ENCODE data around the gene ARL14. TPM values are rescaled to one million over a fixed set of nuclear protein-coding genes. Genes with fewer than 3 reads are reported as not detected.

The ARL14 gene
- total RNA-seq, 1 donor from 2014 or later: not detected

DNA sequence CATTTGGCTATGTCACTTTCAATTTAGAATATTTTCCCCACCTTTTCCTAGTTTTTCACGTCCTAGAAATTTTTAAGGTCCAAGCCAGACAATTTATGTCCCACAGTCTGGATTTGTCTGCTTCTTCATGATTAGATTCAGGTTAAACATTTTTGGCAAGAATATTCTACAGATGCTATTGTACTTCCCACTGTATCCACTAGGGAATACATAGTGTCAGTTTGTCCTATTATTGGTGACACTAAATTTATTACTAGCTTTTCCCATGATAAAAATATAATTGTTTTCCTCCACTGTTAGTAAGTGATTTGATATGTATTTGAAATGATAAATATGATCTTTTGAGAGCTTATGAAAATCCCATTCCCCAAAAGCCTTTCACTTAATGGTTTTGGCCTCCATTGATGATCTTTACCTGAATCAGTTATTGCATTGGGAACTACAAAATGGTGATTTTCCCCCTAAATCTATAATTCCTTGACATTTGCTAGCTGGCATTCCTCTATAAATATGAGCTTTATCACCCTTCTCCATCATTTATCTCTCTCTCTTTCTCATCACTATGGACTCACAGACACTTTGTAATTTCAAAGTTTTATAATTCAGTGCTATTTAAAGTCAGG is 8.3 kb downstream of the ARL14 start:
- Histone ChIP-seq H3K27ac (no peak overlapping the region), H3K9me3 (no peaks in the 10 kb centered on the region), H3K27me3 (no peaks in the 10 kb centered on the region), H3K4me1 (no peaks in the 10 kb centered on the region), H3K36me3 (no peaks in the 10 kb centered on the region), H3K4me3 (no peak overlapping the region)
- DNase-seq (ENCODE audit: extremely low spot score in 2 of 2): no peak
- intact Hi-C loops (cut with DNase I): no loop called here
- TF ChIP-seq POLR2A (IDR thresholded peaks at IDR 0.05): no peak

DNA sequence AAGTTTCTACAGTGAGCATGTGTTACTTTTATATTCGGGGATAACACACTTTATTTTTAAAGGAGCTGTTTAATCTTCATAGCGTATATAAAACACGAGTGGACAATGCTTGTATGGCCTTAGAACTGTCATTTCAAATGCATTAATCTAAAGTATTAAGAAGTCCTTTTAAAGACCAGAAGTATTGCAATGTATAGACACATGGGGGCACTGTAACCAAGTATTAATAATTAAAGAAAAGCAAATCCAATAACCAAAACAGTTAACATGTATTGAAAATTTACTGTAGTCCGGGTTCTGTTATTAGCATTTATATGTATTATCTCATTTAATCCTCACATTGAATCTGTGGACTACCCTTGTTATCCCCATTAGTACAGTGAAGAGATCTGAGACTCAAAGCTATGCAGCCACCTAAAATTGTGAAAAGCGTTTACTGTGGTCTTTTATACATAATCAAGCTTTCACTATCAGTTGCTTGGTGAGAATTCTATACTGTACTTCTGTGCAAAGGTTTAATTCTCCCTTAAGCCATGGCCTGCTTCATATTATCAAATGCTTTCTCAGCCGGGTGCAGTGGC is 10.1 kb downstream of the ARL14 start:
- no peaks in the 10 kb centered on the region for H3K36me3 ChIP-seq
- no peaks in the 10 kb centered on the region for H3K9me3 ChIP-seq
- no peaks in the 10 kb centered on the region for H3K27me3 ChIP-seq
- intact Hi-C loops (cut with DNase I): no loop called here
- no peaks in the 10 kb centered on the region for H3K4me1 ChIP-seq
- H3K4me3 ChIP-seq: no peak overlapping the region
- no peak for DNase-seq (ENCODE audit: extremely low spot score in 2 of 2)
- TF ChIP-seq POLR2A (IDR thresholded peaks at IDR 0.05): no peak
- no peak overlapping the region for H3K27ac ChIP-seq

DNA sequence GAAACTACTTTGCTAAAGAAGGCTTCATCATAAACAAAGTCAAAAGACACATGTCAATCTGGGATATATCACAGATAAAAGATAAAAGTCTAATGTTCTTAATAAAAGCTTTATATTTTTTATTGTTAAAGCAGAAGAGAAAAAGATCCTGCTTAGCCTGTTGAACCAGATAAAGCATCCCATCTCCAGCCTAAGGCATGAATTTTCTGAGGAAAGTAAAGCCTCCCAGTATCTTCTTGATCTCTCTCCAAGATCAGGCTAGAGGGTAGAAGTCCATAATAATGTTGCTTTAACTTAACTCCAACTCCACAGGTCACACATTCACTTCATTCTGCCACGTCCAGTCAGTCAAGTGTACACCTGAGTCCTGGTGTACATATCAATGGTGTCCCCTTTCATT is 14.2 kb downstream of the ARL14 start:
- H3K27ac ChIP-seq: no peak overlapping the region
- H3K36me3 ChIP-seq: no peaks in the 10 kb centered on the region
- intact Hi-C loops (cut with DNase I): no loop called here
- no peak overlapping the region for H3K4me3 ChIP-seq
- TF ChIP-seq POLR2AphosphoS5 (IDR thresholded peaks at IDR 0.05; ENCODE audit: insufficient read depth in 1 of 2, low read depth in 1 of 2) (no peak), POLR2A (IDR thresholded peaks at IDR 0.05) (no peak)
- TF ChIP-seq, protein P1, sequence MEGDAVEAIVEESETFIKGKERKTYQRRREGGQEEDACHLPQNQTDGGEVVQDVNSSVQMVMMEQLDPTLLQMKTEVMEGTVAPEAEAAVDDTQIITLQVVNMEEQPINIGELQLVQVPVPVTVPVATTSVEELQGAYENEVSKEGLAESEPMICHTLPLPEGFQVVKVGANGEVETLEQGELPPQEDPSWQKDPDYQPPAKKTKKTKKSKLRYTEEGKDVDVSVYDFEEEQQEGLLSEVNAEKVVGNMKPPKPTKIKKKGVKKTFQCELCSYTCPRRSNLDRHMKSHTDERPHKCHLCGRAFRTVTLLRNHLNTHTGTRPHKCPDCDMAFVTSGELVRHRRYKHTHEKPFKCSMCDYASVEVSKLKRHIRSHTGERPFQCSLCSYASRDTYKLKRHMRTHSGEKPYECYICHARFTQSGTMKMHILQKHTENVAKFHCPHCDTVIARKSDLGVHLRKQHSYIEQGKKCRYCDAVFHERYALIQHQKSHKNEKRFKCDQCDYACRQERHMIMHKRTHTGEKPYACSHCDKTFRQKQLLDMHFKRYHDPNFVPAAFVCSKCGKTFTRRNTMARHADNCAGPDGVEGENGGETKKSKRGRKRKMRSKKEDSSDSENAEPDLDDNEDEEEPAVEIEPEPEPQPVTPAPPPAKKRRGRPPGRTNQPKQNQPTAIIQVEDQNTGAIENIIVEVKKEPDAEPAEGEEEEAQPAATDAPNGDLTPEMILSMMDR (IDR thresholded peaks at IDR 0.05): no peak
- H3K27me3 ChIP-seq: no peaks in the 10 kb centered on the region
- no peaks in the 10 kb centered on the region for H3K4me1 ChIP-seq
- H3K9me3 ChIP-seq: no peaks in the 10 kb centered on the region
- DNase-seq (ENCODE audit: extremely low spot score in 2 of 2): no peak

DNA sequence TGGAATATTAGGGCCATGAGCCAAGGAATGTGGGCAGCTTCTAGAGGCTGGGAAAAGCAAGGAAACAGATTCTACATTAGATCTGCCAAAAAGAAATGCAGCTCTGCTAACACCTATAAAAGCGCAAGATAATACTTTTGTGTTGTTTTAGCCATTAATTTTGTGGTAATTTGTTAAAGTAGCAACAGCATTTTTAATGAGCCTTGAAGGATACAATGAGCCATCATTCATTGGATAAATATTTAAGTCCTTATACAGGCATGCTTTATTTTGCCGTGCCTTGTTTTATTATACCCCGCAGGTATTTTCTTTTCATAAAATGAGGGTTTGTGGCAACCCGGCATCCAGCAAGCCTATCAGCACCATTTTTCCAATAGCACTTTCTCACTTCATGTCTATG is 15.0 kb downstream of the ARL14 start:
- Histone ChIP-seq H3K27ac (no peak overlapping the region), H3K4me1 (no peaks in the 10 kb centered on the region), H3K9me3 (no peaks in the 10 kb centered on the region), H3K36me3 (no peaks in the 10 kb centered on the region), H3K27me3 (no peaks in the 10 kb centered on the region), H3K4me3 (no peak overlapping the region)
- DNase-seq (ENCODE audit: extremely low spot score in 2 of 2): no peak
- TF ChIP-seq, protein P1 (IDR thresholded peaks at IDR 0.05): no peak
- TF ChIP-seq POLR2AphosphoS5 (IDR thresholded peaks at IDR 0.05; ENCODE audit: insufficient read depth in 1 of 2, low read depth in 1 of 2) (no peak), POLR2A (IDR thresholded peaks at IDR 0.05) (no peak)
- intact Hi-C loops (cut with DNase I): no loop called here

DNA sequence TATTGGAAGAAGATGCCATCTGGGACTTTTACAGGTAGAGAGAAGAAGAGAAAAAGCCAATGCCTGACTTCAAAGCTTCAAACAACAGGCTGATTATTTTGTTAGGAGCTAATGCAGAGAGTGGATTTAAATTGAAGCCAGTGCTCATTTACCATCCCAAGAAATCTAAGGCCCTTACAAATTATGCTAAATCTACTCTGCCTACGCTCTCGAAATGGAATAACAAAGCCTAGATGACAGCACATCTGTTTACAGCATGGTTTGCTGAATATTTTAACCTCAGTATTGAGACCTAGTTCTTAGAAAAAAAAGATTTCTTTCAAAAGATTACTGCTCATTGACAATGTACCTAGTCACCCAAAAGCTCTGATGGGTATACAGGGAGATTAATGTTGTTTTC is 16.2 kb downstream of the ARL14 start:
- Histone ChIP-seq H3K4me3 (no peak overlapping the region), H3K36me3 (no peaks in the 10 kb centered on the region), H3K27me3 (no peaks in the 10 kb centered on the region), H3K4me1 (no peaks in the 10 kb centered on the region), H3K9me3 (no peaks in the 10 kb centered on the region), H3K27ac (no peak overlapping the region)
- intact Hi-C loops (cut with DNase I): no loop called here
- TF ChIP-seq POLR2A (IDR thresholded peaks at IDR 0.05): no peak
- TF ChIP-seq, protein P1 (IDR thresholded peaks at IDR 0.05): no peak
- no peak for TF ChIP-seq POLR2AphosphoS5 (IDR thresholded peaks at IDR 0.05; ENCODE audit: insufficient read depth in 1 of 2, low read depth in 1 of 2)
- DNase-seq (ENCODE audit: extremely low spot score in 2 of 2): no peak

DNA sequence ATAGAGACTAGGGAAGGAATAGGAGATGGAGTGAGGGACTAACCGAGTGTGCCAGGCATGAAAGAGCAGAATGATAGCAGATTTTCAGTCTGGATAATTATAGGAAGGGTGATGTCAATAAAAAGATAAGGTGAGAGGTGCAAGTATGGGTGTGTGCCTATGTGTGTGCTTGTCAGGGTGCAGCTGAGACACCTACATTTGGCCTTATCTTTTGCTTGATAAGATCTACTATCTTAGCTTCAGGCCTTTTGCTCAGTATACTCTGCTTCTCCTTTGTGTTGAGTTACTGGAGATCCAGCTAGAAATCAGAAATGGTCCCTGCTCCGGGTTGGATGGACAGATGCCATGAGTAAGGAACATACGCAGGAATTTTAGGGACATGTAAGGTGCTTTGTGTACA is 17.4 kb downstream of the ARL14 start:
- Histone ChIP-seq H3K36me3 (no peaks in the 10 kb centered on the region), H3K9me3 (no peaks in the 10 kb centered on the region), H3K4me3 (no peak overlapping the region), H3K27ac (no peak overlapping the region), H3K4me1 (no peaks in the 10 kb centered on the region), H3K27me3 (no peaks in the 10 kb centered on the region)
- TF ChIP-seq, protein P1 (IDR thresholded peaks at IDR 0.05): no peak
- TF ChIP-seq POLR2A (IDR thresholded peaks at IDR 0.05) (no peak), POLR2AphosphoS5 (IDR thresholded peaks at IDR 0.05; ENCODE audit: insufficient read depth in 1 of 2, low read depth in 1 of 2) (no peak)
- intact Hi-C loops (cut with DNase I): no loop called here
- DNase-seq (ENCODE audit: extremely low spot score in 2 of 2): no peak
